Breast epithelium (tissue), 4 donors: ENCODE results near the gene CA10. TPM values are rescaled to one million over a fixed set of nuclear protein-coding genes. Genes with fewer than 3 reads are reported as not detected.

Experiments
- DNase-seq, 2 donors: peaks; one replicate each; pipeline ENCODE4 v3.0.0-alpha.2; 2019; ENCODE audit warnings: low spot score in 2 of 2
- H3K27ac ChIP-seq, 2 donors: fragments of 200-600 bp; sonication (generic) in 1 of 2; one replicate each; pipeline ENCODE4 v1.5.1; 2016 to 2019; ENCODE audit warnings: mild to moderate bottlenecking in 1 of 2
- H3K27me3 ChIP-seq, 2 donors: fragments of 200-600 bp; sonication (generic) in 1 of 2; one replicate each; pipeline versions ENCODE4 v1.5.1 to v1.6.0; 2017 to 2019; ENCODE audit warnings: control low read depth in 1 of 2, mild to moderate bottlenecking in 1 of 2
- H3K36me3 ChIP-seq: fragments of 200-600 bp; one replicate; pipeline ENCODE4 v1.5.1; 2019
- H3K4me1 ChIP-seq, 2 donors: fragments of 200-600 bp; sonication (generic); one replicate each; pipeline ENCODE4 v1.5.1; 2016 to 2019; ENCODE audit warnings: control low read depth in 1 of 2
- H3K4me3 ChIP-seq, 3 donors: fragments of 200-600 bp; sonication (generic); 1 replicate in 2 of 3; 2 replicates in 1 of 3; pipeline ENCODE4 v1.5.1; 2016 to 2019; ENCODE audit warnings: mild to moderate bottlenecking in 3 of 3, moderate library complexity in 2 of 3
- H3K9me3 ChIP-seq, 2 donors: fragments of 200-600 bp; sonication (generic) in 1 of 2; one replicate each; pipeline ENCODE4 v1.5.1; 2016 to 2019; ENCODE audit warnings: control low read depth in 1 of 2
- CTCF ChIP-seq, 3 donors: fragments of 450-650 bp; IDR thresholded peaks; one replicate each; pipeline ENCODE4 v1.5.1; 2016 to 2017; ENCODE audit warnings: antibody characterized with exemption in 3 of 3, mild to moderate bottlenecking in 3 of 3, moderate library complexity in 3 of 3
- POLR2A ChIP-seq: fragments of 450-650 bp; IDR thresholded peaks from one replicate; pipeline ENCODE4 v1.6.1; 2016; ENCODE audit warnings: antibody characterized with exemption, mild to moderate bottlenecking, moderate library complexity
- POLR2AphosphoS5 ChIP-seq, 3 donors: sonication (generic); formaldehyde crosslinking; IDR thresholded peaks; one replicate each; pipeline ENCODE4 v1.6.1; 2017; ENCODE audit warnings: antibody characterized with exemption in 3 of 3
- intact Hi-C: fragments of 100-400 bp; cut with DNase I; formaldehyde crosslinking; loops from one replicate; pipeline ENCODE4 v1.15.1; 2023; ENCODE audit warnings: low total_unique reads
- total RNA-seq, 3 donors: library from RNA; depleted of rRNA; stranded (reverse); fragments of >200 nt; gene quantifications; one replicate each; pipeline ENCODE4 v1.1.0, GENCODE V29; 2016

The CA10 gene
- total RNA-seq, 3 donors from 2014 or later = not detected

DNA sequence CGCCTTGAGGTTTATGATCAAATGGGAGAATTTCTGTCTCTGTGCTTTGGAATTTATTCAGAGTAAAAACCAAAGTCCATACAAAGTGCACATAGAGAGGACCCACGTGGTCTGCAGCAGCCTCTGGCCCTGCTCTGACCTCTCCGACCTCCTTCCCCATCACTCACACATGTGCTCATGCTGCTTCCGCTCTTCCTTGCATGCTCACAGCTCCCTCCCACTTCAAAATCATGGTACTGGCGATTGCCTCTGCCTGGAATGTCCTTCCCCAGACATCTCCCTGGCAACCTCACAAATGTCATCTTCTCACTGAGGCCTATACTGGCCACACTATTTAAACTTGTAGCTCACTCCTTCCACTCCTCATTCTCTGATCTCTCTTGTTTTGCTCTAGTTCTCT is 418.0 kb downstream of the CA10 start:
- intact Hi-C loops = no loop called here
- Histone ChIP-seq H3K27me3 (no peaks in the 10 kb centered on the region), H3K36me3 (no peaks in the 10 kb centered on the region), H3K4me1 (no peaks in the 10 kb centered on the region), H3K4me3 (no peak overlapping the region), H3K27ac (no peak overlapping the region), H3K9me3 (no peaks in the 10 kb centered on the region)
- TF ChIP-seq POLR2AphosphoS5 (IDR thresholded peaks at IDR 0.05) (no peak), POLR2A (no peak), CTCF (IDR thresholded peaks at IDR 0.05) (no peak)
- DNase-seq = no peak

DNA sequence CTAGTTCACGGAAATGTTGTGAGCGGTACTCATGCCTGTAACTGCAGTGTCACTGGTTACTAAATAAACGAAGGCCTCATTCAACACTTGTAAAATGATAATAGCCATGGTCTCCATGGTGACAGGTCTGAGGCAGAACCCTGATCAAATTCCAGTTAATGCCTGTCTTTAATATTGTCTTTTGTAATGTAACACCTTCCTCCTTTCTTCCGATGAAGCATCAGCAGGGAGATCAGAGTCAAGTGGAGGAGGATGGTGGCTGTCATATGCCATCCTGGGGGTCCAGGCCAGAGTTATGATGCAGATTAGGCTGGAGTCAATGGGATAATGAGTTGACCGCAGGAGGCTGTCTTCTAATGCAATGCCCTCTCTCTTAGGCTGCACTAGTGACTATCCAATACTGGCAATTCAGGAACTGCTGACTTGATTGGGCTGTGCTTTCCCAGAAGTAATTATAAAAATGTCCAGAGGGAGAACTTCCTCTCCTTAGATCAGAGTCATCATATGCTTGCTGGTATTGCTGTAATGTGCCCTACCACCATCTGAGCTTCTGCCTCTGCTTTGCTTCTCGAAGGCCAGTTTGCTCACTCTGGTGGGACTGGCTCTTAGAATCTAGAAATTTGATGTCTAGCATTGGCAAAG is 419.1 kb downstream of the CA10 start:
- H3K27ac ChIP-seq = no peak overlapping the region
- H3K9me3 ChIP-seq = no peaks in the 10 kb centered on the region
- TF ChIP-seq CTCF (IDR thresholded peaks at IDR 0.05) = no peak
- TF ChIP-seq POLR2A = no peak
- TF ChIP-seq POLR2AphosphoS5 (IDR thresholded peaks at IDR 0.05) = no peak
- no peaks in the 10 kb centered on the region for H3K36me3 ChIP-seq
- H3K4me3 ChIP-seq = no peak overlapping the region
- no peaks in the 10 kb centered on the region for H3K27me3 ChIP-seq
- no peak for DNase-seq
- no peaks in the 10 kb centered on the region for H3K4me1 ChIP-seq
- intact Hi-C loops = no loop called here

DNA sequence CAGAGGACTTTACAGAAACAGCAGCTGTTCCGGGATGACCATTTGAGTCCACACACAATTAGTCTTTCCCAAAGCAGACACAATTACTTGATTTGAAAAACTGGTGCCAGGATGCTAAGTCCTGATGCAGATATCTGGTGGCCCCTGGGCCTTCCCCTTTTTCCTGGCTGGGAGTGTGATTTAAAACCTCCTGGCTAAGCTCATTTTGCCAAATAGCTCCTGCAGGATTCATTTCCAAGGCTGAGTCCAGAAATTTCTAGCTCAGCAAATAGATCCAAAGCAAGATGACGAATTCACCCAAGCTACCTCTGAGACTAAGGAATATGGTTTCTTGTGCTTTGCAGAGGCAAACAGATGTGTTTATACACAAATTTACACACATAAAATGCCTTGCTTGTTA is 422.2 kb downstream of the CA10 start:
- Histone ChIP-seq H3K27ac (no peak overlapping the region), H3K9me3 (no peaks in the 10 kb centered on the region), H3K27me3 (no peaks in the 10 kb centered on the region), H3K4me1 (no peaks in the 10 kb centered on the region), H3K4me3 (no peak overlapping the region), H3K36me3 (no peaks in the 10 kb centered on the region)
- intact Hi-C loops = no loop called here
- TF ChIP-seq CTCF (IDR thresholded peaks at IDR 0.05) (no peak), POLR2A (no peak), POLR2AphosphoS5 (IDR thresholded peaks at IDR 0.05) (no peak)
- no peak for DNase-seq

GRCh38 chr17:51734976-51735375 is 423.5 kb downstream of the CA10 start:
- Histone ChIP-seq H3K36me3 (no peaks in the 10 kb centered on the region), H3K9me3 (no peaks in the 10 kb centered on the region), H3K27me3 (no peaks in the 10 kb centered on the region), H3K27ac (no peak overlapping the region), H3K4me1 (no peaks in the 10 kb centered on the region), H3K4me3 (no peak overlapping the region)
- intact Hi-C loops = no loop called here
- DNase-seq = no peak
- TF ChIP-seq POLR2AphosphoS5 (IDR thresholded peaks at IDR 0.05) (no peak), POLR2A (no peak), CTCF (IDR thresholded peaks at IDR 0.05) (no peak)

- TF ChIP-seq POLR2AphosphoS5 (IDR thresholded peaks at IDR 0.05) (no peak), POLR2A (no peak), CTCF (IDR thresholded peaks at IDR 0.05) (peak in 2 of 3 donors; percentile 19 to 24)
- H3K4me1 ChIP-seq = no peaks in the 10 kb centered on the region
- intact Hi-C loops = no loop called here
Measured at GRCh38 chr17:51734462-51734861, 424.1 kb downstream of the CA10 start.

More at GRCh38 chr17:51734462-51734861, 424.1 kb downstream of the CA10 start:
- DNase-seq = no peak
- H3K4me3 ChIP-seq = no peak overlapping the region
- H3K27me3 ChIP-seq = no peaks in the 10 kb centered on the region
- H3K9me3 ChIP-seq = no peaks in the 10 kb centered on the region
- no peak overlapping the region for H3K27ac ChIP-seq
- H3K36me3 ChIP-seq = no peaks in the 10 kb centered on the region
